ENCODE results near the gene LRP1.

The LRP1 gene

GRCh38 chr12:57157588-57158173 is 29.4 kb downstream of the LRP1 start:
- DNase-seq, result no peak

DNA sequence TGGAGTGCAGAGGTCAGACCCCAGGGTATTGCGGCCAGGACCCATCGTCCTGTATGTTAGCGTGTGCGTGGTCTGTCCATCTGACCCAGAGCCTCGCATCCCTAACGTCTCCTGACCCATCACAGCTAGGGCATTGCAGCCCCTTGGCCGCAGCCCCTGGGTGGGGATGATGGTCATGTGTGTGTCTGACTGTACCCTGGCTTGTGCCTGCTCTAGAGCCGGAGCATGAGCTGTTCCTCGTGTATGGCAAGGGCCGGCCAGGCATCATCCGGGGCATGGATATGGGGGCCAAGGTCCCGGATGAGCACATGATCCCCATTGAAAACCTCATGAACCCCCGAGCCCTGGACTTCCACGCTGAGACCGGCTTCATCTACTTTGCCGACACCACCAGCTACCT is 29.9 kb downstream of the LRP1 start:
- no peak for DNase-seq

GRCh38 chr12:57158665-57159064 is 30.4 kb downstream of the LRP1 start:
- DNase-seq, result no peak

DNA sequence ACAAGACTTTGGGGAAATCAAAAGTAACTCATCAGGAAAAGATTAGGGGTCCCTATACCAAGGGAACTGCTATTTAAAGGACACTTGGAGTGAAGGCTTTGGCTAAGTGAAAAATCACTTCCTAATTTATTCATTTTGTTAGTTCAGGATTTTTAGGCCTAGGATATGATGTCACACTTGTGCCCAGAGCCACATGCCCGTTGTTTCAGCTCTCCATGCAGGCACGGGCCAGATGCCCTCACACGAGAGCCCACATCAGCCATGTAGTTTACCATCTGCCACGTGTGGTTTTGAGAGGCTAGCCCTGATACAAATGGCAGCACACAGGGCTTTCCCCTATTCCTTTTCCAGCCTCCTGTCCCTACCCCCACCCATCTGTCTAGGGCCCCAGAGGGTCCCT is 31.0 kb downstream of the LRP1 start:
- DNase-seq, result no peak

GRCh38 chr12:57160040-57160439 is 31.8 kb downstream of the LRP1 start:
- DNase-seq, result no peak

- no peak for DNase-seq
These were observed 32.5 kb downstream of the LRP1 start for GRCh38 chr12:57160741-57161140.

GRCh38 chr12:57161491-57161890 is 33.2 kb downstream of the LRP1 start:
- no peak for DNase-seq

DNA sequence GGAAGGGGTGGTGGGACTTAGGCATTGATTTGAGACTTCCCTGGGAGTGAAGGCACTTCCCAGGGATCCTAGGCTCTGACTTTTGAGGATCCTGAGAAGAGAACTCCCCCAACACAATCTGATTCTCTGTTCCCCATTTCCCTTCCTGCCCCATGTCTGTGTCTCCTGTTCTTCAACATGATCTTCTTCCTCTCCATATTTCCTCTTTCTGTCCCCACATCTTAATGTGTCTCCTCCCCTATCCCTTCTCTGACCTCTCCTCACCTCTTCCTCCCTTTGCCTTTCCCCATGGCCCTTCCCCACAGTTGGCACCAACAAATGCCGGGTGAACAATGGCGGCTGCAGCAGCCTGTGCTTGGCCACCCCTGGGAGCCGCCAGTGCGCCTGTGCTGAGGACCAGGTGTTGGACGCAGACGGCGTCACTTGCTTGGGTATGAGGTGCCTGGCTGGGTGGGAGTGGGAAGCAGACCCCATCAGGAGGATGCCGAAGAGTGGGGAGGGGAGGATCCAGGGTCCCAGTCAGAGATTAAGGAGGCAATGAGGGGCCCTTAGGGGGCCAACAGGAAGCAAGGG is 34.4 kb downstream of the LRP1 start:
- no peak for DNase-seq

DNA sequence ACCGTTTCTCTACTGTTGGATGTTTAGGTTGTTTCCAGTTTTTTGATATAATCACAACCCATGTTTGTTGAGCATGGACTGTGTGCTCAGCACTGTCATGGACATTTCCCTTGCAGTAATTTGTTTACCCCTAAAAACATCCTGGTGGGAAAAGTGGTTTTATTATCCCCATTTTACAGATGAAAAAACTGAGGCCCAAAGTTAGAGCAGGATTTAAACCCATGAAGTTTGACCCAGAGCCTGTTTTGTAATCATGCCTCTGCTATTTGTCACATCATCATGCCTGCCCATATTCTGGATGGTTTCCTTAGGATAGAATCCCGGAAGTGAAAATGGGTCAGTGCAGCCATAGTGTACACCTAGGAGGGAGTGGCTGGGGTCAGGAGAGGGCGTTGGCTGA is 36.2 kb downstream of the LRP1 start:
- DNase-seq, result no peak

DNA sequence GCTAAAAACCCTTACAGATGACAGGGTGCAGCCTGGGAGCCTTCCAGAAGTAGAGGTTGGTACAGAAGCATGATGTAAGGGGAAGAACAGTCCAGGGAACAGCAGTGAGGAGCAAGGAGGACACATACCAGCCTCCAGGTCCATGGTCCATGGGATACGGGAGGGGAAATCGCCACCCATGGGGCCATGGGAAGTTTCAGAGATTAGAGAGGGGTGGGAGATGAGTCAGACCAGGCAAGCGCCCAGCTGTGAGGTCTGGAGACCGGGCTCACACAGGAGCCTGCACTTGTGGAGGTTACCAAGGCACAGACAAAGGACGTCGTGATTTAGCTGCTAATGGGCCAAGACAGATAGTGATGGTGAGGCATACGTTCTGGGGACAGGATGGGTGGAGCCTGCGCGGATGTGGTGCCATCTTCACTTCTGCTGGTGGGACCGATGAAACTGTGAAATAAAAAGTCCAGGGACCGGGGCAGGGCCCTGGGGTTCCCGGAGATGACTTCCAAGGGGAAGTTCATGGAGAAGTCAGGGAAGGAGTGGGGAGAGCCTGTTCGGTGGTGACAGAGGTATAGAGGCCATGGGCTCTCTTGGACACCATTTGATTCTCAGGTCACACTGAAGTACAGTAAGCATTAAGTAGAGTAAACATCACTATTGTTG is 36.8 kb downstream of the LRP1 start:
- DNase-seq, result no peak

GRCh38 chr12:57165741-57166140 is 37.5 kb downstream of the LRP1 start:
- DNase-seq, result no peak

GRCh38 chr12:57166971-57167371 is 38.7 kb downstream of the LRP1 start:
- DNase-seq, result no peak

DNA sequence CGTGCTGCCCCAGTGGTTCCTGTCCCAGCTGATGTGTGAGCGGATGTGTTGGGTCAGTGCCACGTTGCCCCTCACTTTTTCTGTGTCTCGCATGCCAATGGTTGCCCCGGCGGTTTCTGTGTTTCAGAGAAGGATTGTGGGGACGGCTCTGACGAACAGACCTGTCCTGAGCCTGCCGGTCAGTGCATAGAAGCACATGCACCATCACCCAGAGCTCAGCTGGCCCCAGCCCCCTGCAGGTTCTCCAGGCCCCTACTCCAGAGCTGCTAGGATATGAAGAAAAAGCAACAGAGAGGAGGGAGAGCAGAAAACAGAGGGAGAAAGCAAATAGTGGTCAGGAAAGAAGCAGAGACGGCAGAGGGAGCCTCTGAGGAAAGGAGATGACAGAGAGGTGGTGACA is 39.8 kb downstream of the LRP1 start:
- DNase-seq, result no peak

- no peak for DNase-seq
These were observed 40.9 kb downstream of the LRP1 start for GRCh38 chr12:57169046-57169795.

- no peak for DNase-seq
These were observed 41.7 kb downstream of the LRP1 start for GRCh38 chr12:57169969-57170368.

GRCh38 chr12:57170408-57170807 is 42.1 kb downstream of the LRP1 start:
- no peak for DNase-seq

GRCh38 chr12:57170927-57171326 is 42.6 kb downstream of the LRP1 start:
- no peak for DNase-seq

DNA sequence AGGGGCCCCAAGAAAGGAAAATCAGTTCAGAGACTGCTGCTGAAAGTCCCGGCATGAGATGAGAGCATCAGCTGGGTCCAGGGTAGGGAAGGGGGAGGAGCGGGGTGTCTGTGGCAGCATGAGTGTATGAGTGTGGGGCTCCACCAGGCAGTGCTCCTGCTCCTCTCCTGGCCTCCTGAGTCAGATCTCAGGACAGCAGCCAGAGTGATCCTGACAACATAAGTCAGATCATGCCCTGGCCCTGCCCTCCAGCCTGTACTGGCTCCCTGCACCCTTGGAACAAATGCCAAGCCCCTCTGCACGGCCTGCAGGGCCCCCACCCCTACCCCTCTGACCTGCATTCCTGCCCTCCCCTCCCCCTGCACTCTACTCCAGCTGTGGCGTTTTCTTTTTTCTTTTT is 43.4 kb downstream of the LRP1 start:
- no peak for DNase-seq

DNA sequence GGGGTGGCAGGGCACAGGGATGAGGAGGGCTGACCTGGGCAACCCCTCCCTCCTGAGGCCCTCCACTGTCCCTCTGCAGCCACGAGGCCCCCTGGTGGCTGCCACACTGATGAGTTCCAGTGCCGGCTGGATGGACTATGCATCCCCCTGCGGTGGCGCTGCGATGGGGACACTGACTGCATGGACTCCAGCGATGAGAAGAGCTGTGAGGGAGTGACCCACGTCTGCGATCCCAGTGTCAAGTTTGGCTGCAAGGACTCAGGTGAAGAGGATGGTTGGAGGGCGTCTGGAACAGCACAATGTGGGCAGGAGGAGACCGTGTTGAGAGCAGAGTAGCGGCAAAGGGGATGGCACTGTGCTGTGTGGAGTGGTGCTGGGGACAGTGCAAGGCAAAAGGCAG is 44.8 kb downstream of the LRP1 start:
- no peak for DNase-seq

- DNase-seq, result no peak
These were observed 45.4 kb downstream of the LRP1 start for GRCh38 chr12:57173683-57174082.

DNA sequence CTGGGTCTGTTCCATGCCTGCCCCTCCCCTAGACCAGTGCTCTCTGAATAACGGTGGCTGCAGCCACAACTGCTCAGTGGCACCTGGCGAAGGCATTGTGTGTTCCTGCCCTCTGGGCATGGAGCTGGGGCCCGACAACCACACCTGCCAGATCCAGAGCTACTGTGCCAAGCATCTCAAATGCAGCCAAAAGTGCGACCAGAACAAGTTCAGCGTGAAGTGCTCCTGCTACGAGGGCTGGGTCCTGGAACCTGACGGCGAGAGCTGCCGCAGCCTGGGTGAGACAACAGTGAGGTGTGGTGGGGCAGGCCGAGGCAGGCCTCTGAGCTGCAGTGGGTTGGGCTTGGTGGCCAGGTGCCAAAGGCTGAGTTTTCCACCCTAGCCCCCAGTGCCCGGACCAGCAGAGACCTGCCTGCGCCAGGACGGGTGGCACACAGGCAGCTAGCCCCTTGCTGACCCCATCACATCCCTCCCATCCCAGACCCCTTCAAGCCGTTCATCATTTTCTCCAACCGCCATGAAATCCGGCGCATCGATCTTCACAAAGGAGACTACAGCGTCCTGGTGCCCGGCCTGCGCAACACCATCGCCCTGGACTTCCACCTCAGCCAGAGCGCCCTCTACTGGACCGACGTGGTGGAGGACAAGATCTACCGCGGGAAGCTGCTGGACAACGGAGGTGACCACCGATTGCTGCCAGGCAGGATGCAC is 47.3 kb downstream of the LRP1 start:
- peak; percentile 64 for DNase-seq

GRCh38 chr12:57176139-57176477 is 47.8 kb downstream of the LRP1 start:
- no peak for DNase-seq

DNA sequence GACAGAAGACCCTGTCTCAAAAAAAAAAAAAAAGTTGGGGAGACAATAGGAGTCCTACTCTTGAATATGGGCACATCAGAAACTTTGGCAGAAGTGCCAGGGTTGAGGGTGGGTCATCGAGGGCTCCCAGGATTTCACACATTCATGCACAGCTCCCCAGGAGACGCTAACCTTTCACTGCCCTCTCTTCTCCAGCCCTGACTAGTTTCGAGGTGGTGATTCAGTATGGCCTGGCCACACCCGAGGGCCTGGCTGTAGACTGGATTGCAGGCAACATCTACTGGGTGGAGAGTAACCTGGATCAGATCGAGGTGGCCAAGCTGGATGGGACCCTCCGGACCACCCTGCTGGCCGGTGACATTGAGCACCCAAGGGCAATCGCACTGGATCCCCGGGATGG is 48.6 kb downstream of the LRP1 start:
- no peak for DNase-seq

GRCh38 chr12:57177354-57177753 is 49.1 kb downstream of the LRP1 start:
- no peak for DNase-seq

All from NCI-H1436 treated with DMSO at 0.1 percent for 48 hours (cell line).